HG03095 (cell line): ENCODE results near the gene GCNT2.
"Not testable (repeated sequence)": the region's sequence is repeated elsewhere in the genome, so short reads cannot be mapped to it uniquely, and the experiment has no call there.

Source experiments
- ATAC-seq: cut with Tn5 transposase; IDR thresholded peaks from one replicate; pipeline ENCODE4 v1.9.1; 2021; ENCODE audit warnings: moderate library complexity; ENCODE audit not compliant: unreplicated experiment

Gene GCNT2

GRCh38 chr6:10577112-10577511 lies 56.0 kb downstream of the GCNT2 start:
- no peak for ATAC-seq

- no peak for ATAC-seq
Observed at GRCh38 chr6:10578723-10579122, 57.6 kb downstream of the GCNT2 start.

GRCh38 chr6:10579803-10580202 lies 58.7 kb downstream of the GCNT2 start:
- ATAC-seq = no peak

GRCh38 chr6:10580570-10580969 lies 59.4 kb downstream of the GCNT2 start:
- ATAC-seq = no peak

GRCh38 chr6:10581402-10581801 lies 60.3 kb downstream of the GCNT2 start:
- not testable (repeated sequence) for ATAC-seq

GRCh38 chr6:10582774-10583508 lies 61.8 kb downstream of the GCNT2 start:
- ATAC-seq = no peak

- ATAC-seq = no peak
Observed at GRCh38 chr6:10583509-10583901, 62.4 kb downstream of the GCNT2 start.

- ATAC-seq = no peak
Observed at GRCh38 chr6:10584607-10585006, 63.5 kb downstream of the GCNT2 start.

GRCh38 chr6:10585209-10585845 lies 64.2 kb downstream of the GCNT2 start:
- no peak for ATAC-seq

GRCh38 chr6:10586302-10586701 lies 65.2 kb downstream of the GCNT2 start:
- no peak for ATAC-seq

GRCh38 chr6:10587656-10588406 lies 66.7 kb downstream of the GCNT2 start:
- ATAC-seq = no peak

- ATAC-seq = no peak
Observed at GRCh38 chr6:10588562-10589428, 67.6 kb downstream of the GCNT2 start.

- no peak for ATAC-seq
Observed at GRCh38 chr6:10589429-10589727, 68.2 kb downstream of the GCNT2 start.

- ATAC-seq = no peak
Observed at GRCh38 chr6:10589983-10590382, 68.8 kb downstream of the GCNT2 start.

GRCh38 chr6:10591422-10592160 lies 70.4 kb downstream of the GCNT2 start:
- ATAC-seq = no peak

- peak; percentile 58 for ATAC-seq
Observed at GRCh38 chr6:10595731-10596664, 74.8 kb downstream of the GCNT2 start.

- no peak for ATAC-seq
Observed at GRCh38 chr6:10597499-10598001, 76.4 kb downstream of the GCNT2 start.

GRCh38 chr6:10598084-10598960 lies 77.2 kb downstream of the GCNT2 start:
- ATAC-seq = no peak
